ENCODE results near the gene U2AF2.

U2AF2 gene

GRCh38 chr19:55635856-55636440, 18.9 kb upstream of the U2AF2 start:
- TF ChIP-seq CTCF (IDR thresholded peaks at IDR 0.05) = no peak

GRCh38 chr19:55636723-55637122, 18.1 kb upstream of the U2AF2 start:
- TF ChIP-seq CTCF (IDR thresholded peaks at IDR 0.05) = no peak

GRCh38 chr19:55637534-55637933, 17.3 kb upstream of the U2AF2 start:
- TF ChIP-seq CTCF (IDR thresholded peaks at IDR 0.05) = no peak

- peak; percentile 36; the same call in 1 of the 2 replicates for TF ChIP-seq CTCF (IDR thresholded peaks at IDR 0.05)
Observed at GRCh38 chr19:55638864-55639359, 15.9 kb upstream of the U2AF2 start.

- TF ChIP-seq CTCF (IDR thresholded peaks at IDR 0.05) = no peak
Observed at GRCh38 chr19:55640043-55640576, 14.7 kb upstream of the U2AF2 start.

- no peak for TF ChIP-seq CTCF (IDR thresholded peaks at IDR 0.05)
Observed at GRCh38 chr19:55640577-55641425, 14.0 kb upstream of the U2AF2 start, which contains the start of gene ZNF580. TSS of gene ZNF580 (plus strand) at chr19:55641002. CDS start at chr19:55642509, 1,507 bp downstream.

- no peak for TF ChIP-seq CTCF (IDR thresholded peaks at IDR 0.05)
Observed at GRCh38 chr19:55641426-55642152, 13.2 kb upstream of the U2AF2 start.
